Breast epithelium (tissue), 3 donors: ENCODE measurements around the gene REST.

Experiments
- POLR2A ChIP-seq: fragments of 450-650 bp; IDR thresholded peaks from one replicate; pipeline ENCODE4 v1.6.1; 2016; ENCODE audit warnings: antibody characterized with exemption, mild to moderate bottlenecking, moderate library complexity
- POLR2AphosphoS5 ChIP-seq, 3 donors: sonication (generic); formaldehyde crosslinking; IDR thresholded peaks; one replicate each; pipeline ENCODE4 v1.6.1; 2017; ENCODE audit warnings: antibody characterized with exemption in 3 of 3
- TF ChIP-seq, protein P1 (sequence below), 3 donors: fragments of 450-650 bp; IDR thresholded peaks; one replicate each; pipeline ENCODE4 v1.5.1; 2016 to 2017; ENCODE audit warnings: antibody characterized with exemption in 3 of 3, mild to moderate bottlenecking in 3 of 3, moderate library complexity in 3 of 3

DNA sequence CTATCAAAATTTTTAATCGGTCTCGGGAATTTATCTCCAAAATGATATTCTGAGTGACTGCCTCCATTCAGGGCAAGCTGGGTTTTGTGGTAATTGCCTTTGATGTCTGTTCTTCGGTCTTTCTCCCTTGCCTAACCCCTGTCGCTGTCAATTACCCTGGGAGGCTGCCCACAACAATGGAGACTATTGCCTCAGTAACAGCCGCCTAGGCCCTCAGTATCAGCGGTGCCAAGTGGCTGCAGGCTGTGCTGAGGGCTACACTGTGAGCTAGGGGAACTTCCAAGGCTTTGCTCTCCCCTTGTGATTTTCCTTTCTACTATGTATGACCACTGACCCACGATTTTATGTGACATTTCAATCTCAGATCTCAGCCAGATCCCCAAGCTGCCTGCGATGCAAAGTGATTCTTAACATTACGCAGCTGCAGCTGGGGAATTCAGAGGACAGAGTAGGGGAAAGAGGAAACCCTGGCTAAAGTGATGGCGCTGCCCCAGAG lies 36.3 kb upstream of the REST start:
- TF ChIP-seq POLR2A (no peak), POLR2AphosphoS5 (IDR thresholded peaks at IDR 0.05) (no peak)
- TF ChIP-seq, protein P1, sequence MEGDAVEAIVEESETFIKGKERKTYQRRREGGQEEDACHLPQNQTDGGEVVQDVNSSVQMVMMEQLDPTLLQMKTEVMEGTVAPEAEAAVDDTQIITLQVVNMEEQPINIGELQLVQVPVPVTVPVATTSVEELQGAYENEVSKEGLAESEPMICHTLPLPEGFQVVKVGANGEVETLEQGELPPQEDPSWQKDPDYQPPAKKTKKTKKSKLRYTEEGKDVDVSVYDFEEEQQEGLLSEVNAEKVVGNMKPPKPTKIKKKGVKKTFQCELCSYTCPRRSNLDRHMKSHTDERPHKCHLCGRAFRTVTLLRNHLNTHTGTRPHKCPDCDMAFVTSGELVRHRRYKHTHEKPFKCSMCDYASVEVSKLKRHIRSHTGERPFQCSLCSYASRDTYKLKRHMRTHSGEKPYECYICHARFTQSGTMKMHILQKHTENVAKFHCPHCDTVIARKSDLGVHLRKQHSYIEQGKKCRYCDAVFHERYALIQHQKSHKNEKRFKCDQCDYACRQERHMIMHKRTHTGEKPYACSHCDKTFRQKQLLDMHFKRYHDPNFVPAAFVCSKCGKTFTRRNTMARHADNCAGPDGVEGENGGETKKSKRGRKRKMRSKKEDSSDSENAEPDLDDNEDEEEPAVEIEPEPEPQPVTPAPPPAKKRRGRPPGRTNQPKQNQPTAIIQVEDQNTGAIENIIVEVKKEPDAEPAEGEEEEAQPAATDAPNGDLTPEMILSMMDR (IDR thresholded peaks at IDR 0.05) = no peak
